Fibroblast of the aortic adventitia (primary cell): ENCODE results near the gene BMX. TPM values are rescaled to one million over a fixed set of nuclear protein-coding genes. Genes with fewer than 3 reads are reported as not detected.

Experiments used
- DNase-seq: peaks from one replicate; pipeline ENCODE4 v3.0.0-alpha.2; 2010; ENCODE audit warnings: low read depth
- H3K4me3 ChIP-seq: 2 replicates; pipeline ENCODE4 v1.5.1; 2011; ENCODE audit warnings: low read depth, mild to moderate bottlenecking, control low read depth, low read length, moderate library complexity
- total RNA-seq: library from RNA; depleted of rRNA; stranded (reverse); fragments of >200 nt; gene quantifications from 2 replicates; pipeline ENCODE4 v1.2.3, GENCODE V29; 2012; ENCODE audit warnings: low replicate concordance
- TF ChIP-seq, protein P1 (sequence below): IDR thresholded peaks from 2 replicates; pipeline ENCODE4 v1.5.1; 2011; ENCODE audit warnings: mild to moderate bottlenecking, low read length, control low read depth, inconsistent platforms; ENCODE audit not compliant: insufficient read depth

BMX gene
- total RNA-seq, 1 donor, result 0.18 TPM

DNA sequence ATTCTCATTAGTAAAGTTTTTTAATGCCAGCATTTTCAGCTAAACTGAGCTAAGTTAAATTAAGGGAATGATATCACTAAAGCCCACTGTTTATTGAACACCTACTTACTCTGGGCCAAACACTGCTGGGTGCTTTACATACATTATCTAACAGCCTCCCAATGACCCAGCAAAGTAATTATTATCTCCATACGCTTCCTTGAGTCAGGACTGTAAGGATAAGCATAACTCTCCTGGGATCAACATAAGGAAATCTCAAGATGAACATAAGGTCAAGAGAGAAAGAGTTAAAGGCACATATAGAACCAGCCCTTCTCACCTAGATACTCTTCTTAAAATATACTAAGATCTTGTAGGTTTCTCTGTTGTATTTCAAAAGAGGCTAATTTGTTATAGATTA, 13.7 kb downstream of the BMX start:
- H3K4me3 ChIP-seq, result no peak overlapping the region
- DNase-seq, result no peak
- TF ChIP-seq, protein P1, sequence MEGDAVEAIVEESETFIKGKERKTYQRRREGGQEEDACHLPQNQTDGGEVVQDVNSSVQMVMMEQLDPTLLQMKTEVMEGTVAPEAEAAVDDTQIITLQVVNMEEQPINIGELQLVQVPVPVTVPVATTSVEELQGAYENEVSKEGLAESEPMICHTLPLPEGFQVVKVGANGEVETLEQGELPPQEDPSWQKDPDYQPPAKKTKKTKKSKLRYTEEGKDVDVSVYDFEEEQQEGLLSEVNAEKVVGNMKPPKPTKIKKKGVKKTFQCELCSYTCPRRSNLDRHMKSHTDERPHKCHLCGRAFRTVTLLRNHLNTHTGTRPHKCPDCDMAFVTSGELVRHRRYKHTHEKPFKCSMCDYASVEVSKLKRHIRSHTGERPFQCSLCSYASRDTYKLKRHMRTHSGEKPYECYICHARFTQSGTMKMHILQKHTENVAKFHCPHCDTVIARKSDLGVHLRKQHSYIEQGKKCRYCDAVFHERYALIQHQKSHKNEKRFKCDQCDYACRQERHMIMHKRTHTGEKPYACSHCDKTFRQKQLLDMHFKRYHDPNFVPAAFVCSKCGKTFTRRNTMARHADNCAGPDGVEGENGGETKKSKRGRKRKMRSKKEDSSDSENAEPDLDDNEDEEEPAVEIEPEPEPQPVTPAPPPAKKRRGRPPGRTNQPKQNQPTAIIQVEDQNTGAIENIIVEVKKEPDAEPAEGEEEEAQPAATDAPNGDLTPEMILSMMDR, result no peak

DNA sequence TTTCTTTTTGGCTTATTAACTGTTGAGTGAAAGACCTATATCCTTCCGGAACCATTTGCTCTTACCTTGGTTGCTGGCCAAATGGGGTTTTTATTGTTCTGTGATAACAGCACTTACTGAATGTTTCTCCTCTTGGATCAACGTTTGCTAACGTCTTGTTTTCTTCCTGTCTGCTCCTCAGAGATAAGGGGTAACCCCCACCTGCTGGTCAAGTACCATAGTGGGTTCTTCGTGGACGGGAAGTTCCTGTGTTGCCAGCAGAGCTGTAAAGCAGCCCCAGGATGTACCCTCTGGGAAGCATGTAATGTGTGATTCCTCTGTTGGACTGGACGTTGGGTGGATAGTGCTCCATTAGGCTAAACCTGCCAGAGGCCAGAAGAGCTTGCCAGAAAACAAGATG, 15.3 kb downstream of the BMX start:
- TF ChIP-seq, protein P1, result no peak
- DNase-seq, result no peak
- H3K4me3 ChIP-seq, result no peak overlapping the region

DNA sequence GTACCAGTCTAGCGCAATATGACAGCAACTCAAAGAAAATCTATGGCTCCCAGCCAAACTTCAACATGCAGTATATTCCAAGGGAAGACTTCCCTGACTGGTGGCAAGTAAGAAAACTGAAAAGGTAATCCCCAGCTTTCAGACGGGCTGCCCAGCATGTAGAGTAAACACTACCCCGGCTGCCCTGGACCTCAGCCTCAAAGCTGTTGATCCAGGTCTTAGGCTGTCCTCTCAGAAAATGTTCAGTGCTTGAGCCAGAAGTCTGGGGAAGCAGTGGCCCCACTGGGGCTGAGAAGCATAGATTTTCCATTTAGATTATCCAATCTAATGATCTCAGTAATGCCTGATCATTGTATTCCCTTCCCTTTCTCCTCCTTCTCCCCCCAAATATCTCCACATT, 21.9 kb downstream of the BMX start:
- DNase-seq, result no peak
- TF ChIP-seq, protein P1, result no peak
- no peak overlapping the region for H3K4me3 ChIP-seq

DNA sequence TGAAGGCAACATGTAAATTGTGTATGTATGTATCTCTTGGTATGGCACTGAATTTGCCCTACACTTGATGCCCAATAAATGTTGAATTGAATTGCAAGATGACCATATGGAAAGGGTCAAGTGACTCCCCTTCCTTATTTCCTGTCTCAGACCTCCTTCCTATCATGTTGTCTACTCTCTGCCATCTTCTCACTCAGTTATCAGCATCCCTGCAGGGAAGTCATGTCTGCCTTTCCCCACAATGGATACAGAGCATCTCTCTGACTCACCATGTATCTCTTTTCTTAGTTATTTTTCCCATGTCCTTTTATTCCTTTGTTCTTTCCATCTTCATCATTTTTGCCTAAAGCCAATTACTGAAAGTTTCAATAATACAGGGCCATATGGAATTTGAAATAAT, 22.5 kb downstream of the BMX start:
- no peak overlapping the region for H3K4me3 ChIP-seq
- no peak for DNase-seq
- TF ChIP-seq, protein P1, result no peak

DNA sequence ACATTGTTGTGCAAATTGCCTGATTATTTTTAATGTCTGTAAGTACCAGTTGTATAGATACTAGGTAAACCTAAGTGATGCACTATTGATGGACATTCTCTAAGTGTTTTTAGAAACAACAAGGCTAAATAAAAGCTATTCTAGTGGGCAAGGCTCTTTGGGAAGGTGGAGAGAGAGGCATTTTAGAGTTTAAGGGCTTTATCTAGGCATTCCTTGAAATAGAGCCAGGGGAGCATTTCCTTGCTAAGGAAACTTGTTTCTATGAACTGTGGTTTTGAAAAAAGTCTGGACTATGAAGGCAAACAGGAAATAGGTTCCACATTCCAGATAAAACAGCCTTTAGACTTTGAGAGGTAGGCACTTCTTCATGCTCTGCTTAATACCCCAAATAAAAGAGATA, 23.8 kb downstream of the BMX start:
- no peak overlapping the region for H3K4me3 ChIP-seq
- peak; percentile 86 for DNase-seq
- TF ChIP-seq, protein P1, result no peak

DNA sequence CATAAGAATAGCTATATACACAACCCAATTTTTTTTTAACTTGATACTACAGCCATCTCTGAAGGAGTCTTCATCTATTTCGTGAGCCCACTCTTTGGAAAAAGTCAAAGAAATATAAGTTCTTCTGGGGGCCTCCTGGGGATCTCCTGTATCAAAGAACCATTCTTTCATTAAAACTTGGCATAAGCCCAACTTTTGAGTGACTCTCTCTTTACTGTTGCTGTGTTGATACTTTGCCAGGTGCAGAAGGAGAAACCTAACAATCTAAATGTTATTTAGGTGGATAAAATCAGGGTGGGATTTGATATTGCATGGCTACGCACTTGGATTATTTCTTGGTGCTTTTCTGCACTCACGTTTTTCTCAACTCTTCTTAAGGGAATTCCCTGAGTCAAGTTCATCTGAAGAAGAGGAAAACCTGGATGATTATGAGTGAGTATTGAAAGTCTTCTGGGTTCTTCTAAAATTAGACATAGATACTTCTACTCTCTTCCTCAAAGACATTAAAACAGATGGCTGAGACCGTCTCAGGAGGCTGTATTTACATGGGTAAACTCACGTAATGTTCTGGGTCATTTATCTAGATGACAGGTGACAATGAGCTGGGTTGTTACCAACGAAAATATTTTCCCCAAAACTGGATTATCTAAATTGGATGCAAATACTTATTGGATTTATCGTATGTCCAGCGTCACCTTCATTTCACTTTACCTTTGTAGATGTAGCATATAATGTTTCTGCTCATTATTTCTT, 25.2 kb downstream of the BMX start:
- DNase-seq, result no peak
- H3K4me3 ChIP-seq, result no peak overlapping the region
- TF ChIP-seq, protein P1, result no peak

DNA sequence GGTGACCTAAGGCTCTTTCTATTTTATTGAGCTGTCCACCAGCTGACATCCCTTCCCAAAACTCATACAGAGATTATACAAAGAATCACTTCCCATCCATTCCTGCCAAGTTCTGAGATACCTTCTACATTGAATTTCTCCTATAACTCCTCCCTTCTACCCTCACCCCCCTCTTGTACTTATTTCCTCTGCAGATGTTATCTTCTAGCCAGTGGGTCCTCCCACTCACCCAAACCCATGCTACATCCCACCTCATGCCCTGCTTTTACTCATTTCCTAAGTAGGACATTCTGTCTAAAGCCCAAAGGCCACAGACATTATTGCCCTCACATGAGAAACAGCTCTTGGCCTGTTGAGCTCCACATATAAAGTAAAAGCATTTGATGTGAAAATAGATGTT, 28.6 kb downstream of the BMX start:
- no peak for DNase-seq
- no peak overlapping the region for H3K4me3 ChIP-seq
- TF ChIP-seq, protein P1, result no peak
